CD4-positive, alpha-beta memory T cell (primary cell): ENCODE results near the gene FEZF1. TPM values are rescaled to one million over a fixed set of nuclear protein-coding genes. Genes with fewer than 3 reads are reported as not detected.

Experiments used
- CTCF ChIA-PET: fragments of 350-600 bp; sonication (Branson Sonifier 250); formaldehyde crosslinking; loops from one replicate; lab custom pipeline; 2021; ENCODE audit warnings: inconsistent platforms; ENCODE audit not compliant: partially characterized antibody; lab: Charles Lee
- POLR2A ChIA-PET: fragments of 350-600 bp; sonication (Branson Sonifier 250); formaldehyde crosslinking; loops from one replicate; lab custom pipeline; 2021; ENCODE audit not compliant: partially characterized antibody; lab: Charles Lee
- DNase-seq, 5 donors: peaks; one replicate each; pipeline versions ENCODE4 v3.0.0 to v3.0.0-alpha.2; 2020 to 2022; ENCODE audit warnings: mixed read lengths in 1 of 5
- H3K27ac ChIP-seq: one replicate; pipeline ENCODE4 v1.7.0; 2013; ENCODE audit warnings: low read depth, low read length
- H3K27me3 ChIP-seq: 2 replicates; pipeline ENCODE4 v1.7.0; 2013; ENCODE audit warnings: mild to moderate bottlenecking, low read length, moderate library complexity; ENCODE audit not compliant: insufficient read depth
- H3K36me3 ChIP-seq: 2 replicates; pipeline ENCODE4 v1.7.0; 2013; ENCODE audit warnings: mild to moderate bottlenecking, low read length, moderate library complexity; ENCODE audit not compliant: insufficient read depth
- H3K4me1 ChIP-seq: 2 replicates; pipeline ENCODE4 v1.7.0; 2013; ENCODE audit warnings: mild to moderate bottlenecking, low read length, moderate library complexity; ENCODE audit not compliant: insufficient read depth
- H3K4me3 ChIP-seq, 2 donors: one replicate each; pipeline ENCODE4 v1.7.0; 2013; ENCODE audit warnings: low read length in 2 of 2, mild to moderate bottlenecking in 1 of 2
- H3K9me3 ChIP-seq, 2 donors: one replicate each; pipeline ENCODE4 v1.7.0; 2013; ENCODE audit warnings: low read length in 2 of 2, control low read depth in 1 of 2; ENCODE audit not compliant: control insufficient read depth in 1 of 2
- H3K27ac Mint-ChIP-seq, 7 donors: one replicate each; pipeline ENCODE4 v1.8.0; 2020 to 2021; ENCODE audit warnings: mixed read lengths in 7 of 7, mild to moderate bottlenecking in 6 of 7, inconsistent platforms in 3 of 7, moderate library complexity in 3 of 7
- H3K27me3 Mint-ChIP-seq, 2 donors: one replicate each; pipeline ENCODE4 v1.8.0; 2020 to 2021; ENCODE audit warnings: mixed read lengths in 2 of 2
- H3K36me3 Mint-ChIP-seq, 2 donors: one replicate each; pipeline ENCODE4 v1.8.0; 2020 to 2021; ENCODE audit warnings: mixed read lengths in 2 of 2, inconsistent platforms in 1 of 2, mild to moderate bottlenecking in 1 of 2
- H3K4me1 Mint-ChIP-seq, 4 donors: one replicate each; pipeline ENCODE4 v1.8.0; 2020 to 2021; ENCODE audit warnings: mixed read lengths in 4 of 4, mild to moderate bottlenecking in 1 of 4
- H3K4me3 Mint-ChIP-seq, 8 donors: one replicate each; pipeline ENCODE4 v1.8.0; 2020 to 2021; ENCODE audit warnings: mixed read lengths in 8 of 8, mild to moderate bottlenecking in 7 of 8, moderate library complexity in 6 of 8, inconsistent platforms in 3 of 8
- H3K9me3 Mint-ChIP-seq, 8 donors: one replicate each; pipeline ENCODE4 v1.8.0; 2020 to 2021; ENCODE audit warnings: mixed read lengths in 8 of 8, mild to moderate bottlenecking in 5 of 8, inconsistent platforms in 3 of 8, moderate library complexity in 1 of 8
- intact Hi-C: fragments of 100-400 bp; cut with micrococcal nuclease; formaldehyde crosslinking; loops from one replicate; pipeline ENCODE4 v1.15.1; 2023
- polyA plus RNA-seq, 2 donors: library from polyadenylated mRNA; unstranded; fragments of 300-500 nt; fragmentation: Illumina TruSeq; gene quantifications; one replicate each; pipeline ENCODE4 v1.2.3, GENCODE V29; 2021
- total RNA-seq, 2 experiments: library from RNA; stranded (reverse); gene quantifications; one replicate each; pipeline ENCODE4 v1.2.3, GENCODE V29; 2021

Gene FEZF1
- total and polyA plus RNA-seq, 4 experiments from 2014 or later, result not detected

DNA sequence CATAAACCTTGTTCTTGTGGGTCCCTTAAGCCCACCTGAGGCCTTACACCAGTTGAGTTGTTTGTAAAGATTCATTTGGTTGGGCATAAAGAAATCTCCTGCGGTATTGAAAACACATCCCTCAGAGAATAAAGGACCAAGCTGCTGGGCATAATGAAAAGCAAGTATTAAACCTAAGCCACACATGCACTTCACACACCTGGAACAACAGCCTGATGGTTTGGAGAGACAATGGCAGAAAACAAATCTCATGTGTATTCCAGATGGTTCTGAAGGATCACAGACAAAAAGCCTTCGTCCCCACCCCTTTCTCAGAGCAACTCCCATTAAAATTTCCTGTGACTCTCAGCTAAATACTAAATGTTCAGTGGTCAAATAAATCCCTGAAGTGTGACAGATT, 44.2 kb downstream of the FEZF1 start:
- Mint-ChIP-seq H3K9me3 (peaks cover 0 to 6% (median 0%) of the 10 kb centered on the region in 8 donors), H3K27me3 (peaks cover 0 to 1% of the 10 kb centered on the region in 2 donors), H3K4me1 (no peaks in the 10 kb centered on the region), H3K4me3 (no peak overlapping the region), H3K27ac (no peak overlapping the region), H3K36me3 (no peaks in the 10 kb centered on the region)
- Histone ChIP-seq H3K4me1 (no peaks in the 10 kb centered on the region), H3K9me3 (no peaks in the 10 kb centered on the region), H3K36me3 (no peaks in the 10 kb centered on the region), H3K27me3 (no peaks in the 10 kb centered on the region), H3K4me3 (no peak overlapping the region), H3K27ac (no peak overlapping the region)
- intact Hi-C loops, result no loop called here
- ChIA-PET CTCF (no interaction called here), POLR2A (no interaction called here)
- no peak for DNase-seq

DNA sequence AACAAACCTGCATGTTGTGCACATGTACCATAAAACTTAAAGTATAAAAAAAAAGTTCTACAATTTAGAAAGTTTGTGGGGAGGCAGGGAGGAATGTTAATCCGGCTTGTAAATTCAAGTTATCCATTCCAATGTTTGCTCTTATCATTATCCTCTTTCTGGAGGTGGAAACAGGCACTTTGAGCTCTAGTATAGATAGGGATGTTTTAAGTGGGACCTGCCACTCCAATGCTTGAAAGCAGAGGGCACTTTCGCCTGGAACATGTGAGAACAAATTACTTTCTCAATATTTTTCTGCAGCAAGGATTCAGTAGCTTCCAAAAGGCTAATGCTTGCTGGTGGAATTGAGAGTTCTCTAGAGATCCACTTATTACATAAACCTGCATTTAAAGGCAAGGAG, 45.6 kb downstream of the FEZF1 start:
- no peaks in the 10 kb centered on the region for H3K4me1 ChIP-seq
- H3K9me3 Mint-ChIP-seq, result peaks cover 0 to 4% (median 0%) of the 10 kb centered on the region in 8 donors
- no peaks in the 10 kb centered on the region for H3K36me3 Mint-ChIP-seq
- H3K27me3 Mint-ChIP-seq, result peaks cover 0 to 1% of the 10 kb centered on the region in 2 donors
- H3K4me1 Mint-ChIP-seq, result no peaks in the 10 kb centered on the region
- intact Hi-C loops, result no loop called here
- no peaks in the 10 kb centered on the region for H3K36me3 ChIP-seq
- no peak overlapping the region for H3K4me3 Mint-ChIP-seq
- ChIA-PET POLR2A (no interaction called here), CTCF (no interaction called here)
- no peaks in the 10 kb centered on the region for H3K9me3 ChIP-seq
- H3K27ac Mint-ChIP-seq, result no peak overlapping the region
- no peak for DNase-seq
- H3K4me3 ChIP-seq, result no peak overlapping the region
- H3K27me3 ChIP-seq, result no peaks in the 10 kb centered on the region
- no peak overlapping the region for H3K27ac ChIP-seq

GRCh38 chr7:122257056-122257455, 47.5 kb downstream of the FEZF1 start:
- H3K36me3 Mint-ChIP-seq, result no peaks in the 10 kb centered on the region
- H3K27me3 Mint-ChIP-seq, result peaks cover 0 to 3% of the 10 kb centered on the region in 2 donors
- peaks cover 0 to 6% (median 0%) of the 10 kb centered on the region in 8 donors for H3K9me3 Mint-ChIP-seq
- H3K27ac Mint-ChIP-seq, result no peak overlapping the region
- no peak for DNase-seq
- H3K4me1 Mint-ChIP-seq, result no peaks in the 10 kb centered on the region
- H3K36me3 ChIP-seq, result no peaks in the 10 kb centered on the region
- H3K27me3 ChIP-seq, result no peaks in the 10 kb centered on the region
- POLR2A ChIA-PET, result no interaction called here
- H3K4me3 ChIP-seq, result no peak overlapping the region
- no peaks in the 10 kb centered on the region for H3K4me1 ChIP-seq
- no peaks in the 10 kb centered on the region for H3K9me3 ChIP-seq
- H3K27ac ChIP-seq, result no peak overlapping the region
- CTCF ChIA-PET, result no interaction called here
- intact Hi-C loops, result no loop called here
- no peak overlapping the region for H3K4me3 Mint-ChIP-seq

DNA sequence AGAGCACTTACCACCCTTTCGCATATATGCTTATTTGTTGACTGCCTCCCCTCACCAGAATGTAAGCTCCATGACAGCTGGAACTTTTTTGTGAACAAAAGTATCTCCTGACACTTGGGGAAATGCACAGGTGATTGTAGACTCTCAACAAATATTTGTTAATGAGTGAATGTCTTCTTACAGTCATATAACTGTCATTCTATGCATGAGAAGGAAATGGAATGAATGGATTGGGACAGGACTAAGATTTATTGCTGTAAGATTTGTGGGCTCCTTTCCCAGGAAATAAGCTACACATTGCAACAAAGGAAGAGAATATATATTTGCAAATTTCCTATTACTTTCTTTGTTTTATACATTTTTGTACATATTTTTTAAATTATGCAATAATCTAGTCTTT, 48.5 kb downstream of the FEZF1 start:
- no peak for DNase-seq
- POLR2A ChIA-PET, result no interaction called here
- no peaks in the 10 kb centered on the region for H3K36me3 Mint-ChIP-seq
- H3K9me3 Mint-ChIP-seq, result peaks cover 0 to 6% (median 0%) of the 10 kb centered on the region in 8 donors
- H3K27me3 Mint-ChIP-seq, result peaks cover 0 to 3% of the 10 kb centered on the region in 2 donors
- H3K4me3 ChIP-seq, result no peak overlapping the region
- H3K36me3 ChIP-seq, result no peaks in the 10 kb centered on the region
- H3K27ac ChIP-seq, result no peak overlapping the region
- no peaks in the 10 kb centered on the region for H3K9me3 ChIP-seq
- intact Hi-C loops, result no loop called here
- no peaks in the 10 kb centered on the region for H3K4me1 Mint-ChIP-seq
- H3K27ac Mint-ChIP-seq, result no peak overlapping the region
- no peaks in the 10 kb centered on the region for H3K27me3 ChIP-seq
- H3K4me3 Mint-ChIP-seq, result no peak overlapping the region
- H3K4me1 ChIP-seq, result no peaks in the 10 kb centered on the region
- CTCF ChIA-PET, result no interaction called here

- Histone ChIP-seq H3K27me3 (no peaks in the 10 kb centered on the region), H3K4me3 (no peak overlapping the region), H3K36me3 (no peaks in the 10 kb centered on the region), H3K4me1 (no peaks in the 10 kb centered on the region), H3K9me3 (no peaks in the 10 kb centered on the region), H3K27ac (no peak overlapping the region)
- H3K36me3 Mint-ChIP-seq, result no peaks in the 10 kb centered on the region
- no peaks in the 10 kb centered on the region for H3K4me1 Mint-ChIP-seq
- DNase-seq, result no peak
- intact Hi-C loops, result no loop called here
- peaks cover 0 to 6% (median 0%) of the 10 kb centered on the region in 8 donors for H3K9me3 Mint-ChIP-seq
- H3K27me3 Mint-ChIP-seq, result peaks cover 0 to 3% of the 10 kb centered on the region in 2 donors
- H3K4me3 Mint-ChIP-seq, result no peak overlapping the region
- H3K27ac Mint-ChIP-seq, result no peak overlapping the region
- ChIA-PET POLR2A (no interaction called here), CTCF (no interaction called here)
These were observed 49.1 kb downstream of the FEZF1 start for GRCh38 chr7:122255454-122255853.

Other genes starting within 250 kb of the FEZF1 start
- 1 to 10 TPM; 2.6 to 3.0 TPM for gene AASS, start 160.5 kb downstream of the FEZF1 start, total RNA-seq
- under 1 TPM in 1 of 2 donors, not detected in 1; 0.79 TPM for gene AASS, start 160.5 kb downstream of the FEZF1 start, polyA plus RNA-seq